ENCODE data around the gene MISFA.

MISFA gene

GRCh38 chr11:18578975-18579598 lies 20.5 kb upstream of the MISFA start:
- Histone ChIP-seq H3K79me2 (ENCODE audit: insufficient read depth, low read length) (no peaks in the 10 kb centered on the region), H3K27ac (ENCODE audit: low read depth, low read length) (no peak overlapping the region), H2AFZ (ENCODE audit: low read depth, low read length, severe bottlenecking) (no peak overlapping the region), H4K20me1 (ENCODE audit: low read depth, low read length) (no peaks in the 10 kb centered on the region), H3K9me3 (ENCODE audit: insufficient read depth, low read length) (no peaks in the 10 kb centered on the region), H3K36me3 (ENCODE audit: low read length) (no peaks in the 10 kb centered on the region), H3K9me2 (replicated peaks; ENCODE audit: insufficient read depth, low read length) (no peaks in the 10 kb centered on the region), H3K4me2 (ENCODE audit: low read depth, low read length, poor library complexity, severe bottlenecking) (no peak overlapping the region), H3F3A (ENCODE audit: insufficient read depth) (no peaks in the 10 kb centered on the region), H3K27me3 (ENCODE audit: low read length) (no peaks in the 10 kb centered on the region), H3K9ac (ENCODE audit: low read length) (no peak overlapping the region), H3K4me3 (ENCODE audit: insufficient read depth, low read length, poor library complexity, severe bottlenecking) (no peak overlapping the region)
- TF ChIP-seq EZH2phosphoT487 (conservative IDR thresholded peaks at IDR 0.05; ENCODE audit: low read length) (no peak), CTCF (IDR thresholded peaks at IDR 0.05; ENCODE audit: insufficient read depth, low read length, poor library complexity, severe bottlenecking) (no peak)

DNA sequence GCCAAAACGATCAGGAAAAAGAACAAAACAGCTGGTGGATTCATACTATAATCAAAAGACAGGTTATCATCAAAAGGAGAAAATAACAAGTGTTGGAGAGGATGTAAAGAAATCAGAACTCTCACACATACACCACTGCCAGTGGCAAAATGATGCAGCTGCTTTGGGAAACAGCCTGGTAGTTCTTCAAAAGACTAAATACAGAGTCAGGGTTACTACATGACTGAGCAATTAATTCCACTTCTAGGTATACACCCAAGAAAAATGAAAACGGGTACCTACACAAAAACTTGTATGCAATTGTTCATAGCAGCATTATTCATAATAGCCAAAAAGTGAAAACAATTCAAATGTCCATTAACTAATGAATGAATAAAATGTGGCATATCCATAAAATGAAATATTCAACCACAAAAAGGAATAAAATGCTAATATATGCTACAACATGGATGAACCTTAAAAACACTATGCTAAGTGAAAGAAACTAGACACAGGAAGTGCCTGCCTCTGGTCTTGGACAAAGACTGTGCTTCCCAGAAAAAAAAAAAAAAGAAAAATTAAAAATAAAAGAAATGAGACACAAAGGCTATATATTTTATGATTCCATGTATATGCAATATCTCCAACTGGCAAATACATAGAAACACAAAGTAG lies 19.3 kb upstream of the MISFA start:
- Histone ChIP-seq H4K20me1 (ENCODE audit: low read depth, low read length) (no peaks in the 10 kb centered on the region), H3K79me2 (ENCODE audit: insufficient read depth, low read length) (no peaks in the 10 kb centered on the region), H3K27ac (ENCODE audit: low read depth, low read length) (no peak overlapping the region), H3K9ac (ENCODE audit: low read length) (no peak overlapping the region), H3K9me2 (replicated peaks; ENCODE audit: insufficient read depth, low read length) (no peaks in the 10 kb centered on the region), H3K27me3 (ENCODE audit: low read length) (no peaks in the 10 kb centered on the region), H3K4me3 (ENCODE audit: insufficient read depth, low read length, poor library complexity, severe bottlenecking) (no peak overlapping the region), H3K9me3 (ENCODE audit: insufficient read depth, low read length) (no peaks in the 10 kb centered on the region), H3K36me3 (ENCODE audit: low read length) (no peaks in the 10 kb centered on the region), H3K4me2 (ENCODE audit: low read depth, low read length, poor library complexity, severe bottlenecking) (no peak overlapping the region), H2AFZ (ENCODE audit: low read depth, low read length, severe bottlenecking) (no peak overlapping the region), H3F3A (ENCODE audit: insufficient read depth) (no peaks in the 10 kb centered on the region)
- no peak for TF ChIP-seq CTCF (IDR thresholded peaks at IDR 0.05; ENCODE audit: insufficient read depth, low read length, poor library complexity, severe bottlenecking)
- no peak for TF ChIP-seq EZH2phosphoT487 (conservative IDR thresholded peaks at IDR 0.05; ENCODE audit: low read length)

DNA sequence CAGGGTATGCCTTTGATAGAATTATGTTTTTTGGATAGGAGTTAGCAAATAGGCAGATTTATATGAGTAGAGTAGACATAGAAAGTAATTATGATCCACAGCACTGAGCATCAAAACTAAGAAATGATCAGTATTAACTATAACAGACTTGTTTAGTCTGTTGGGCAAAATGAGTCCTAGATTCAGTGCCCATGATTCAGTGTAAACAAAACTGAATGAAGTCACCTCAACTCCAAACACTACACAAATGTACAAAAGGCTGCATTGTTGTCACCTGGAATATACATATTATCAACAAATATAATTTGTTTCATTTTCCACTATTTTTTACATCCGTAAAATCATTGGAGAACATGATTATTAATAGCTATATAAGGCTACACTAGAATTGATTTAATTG lies 17.8 kb upstream of the MISFA start:
- H3K4me3 ChIP-seq (ENCODE audit: insufficient read depth, low read length, poor library complexity, severe bottlenecking) = no peak overlapping the region
- no peaks in the 10 kb centered on the region for H3K79me2 ChIP-seq (ENCODE audit: insufficient read depth, low read length)
- no peaks in the 10 kb centered on the region for H3K9me3 ChIP-seq (ENCODE audit: insufficient read depth, low read length)
- no peak overlapping the region for H3K4me2 ChIP-seq (ENCODE audit: low read depth, low read length, poor library complexity, severe bottlenecking)
- H3K36me3 ChIP-seq (ENCODE audit: low read length) = no peaks in the 10 kb centered on the region
- no peak overlapping the region for H2AFZ ChIP-seq (ENCODE audit: low read depth, low read length, severe bottlenecking)
- no peaks in the 10 kb centered on the region for H3F3A ChIP-seq (ENCODE audit: insufficient read depth)
- H3K9me2 ChIP-seq (replicated peaks; ENCODE audit: insufficient read depth, low read length) = no peaks in the 10 kb centered on the region
- H3K27ac ChIP-seq (ENCODE audit: low read depth, low read length) = no peak overlapping the region
- no peaks in the 10 kb centered on the region for H4K20me1 ChIP-seq (ENCODE audit: low read depth, low read length)
- no peak overlapping the region for H3K9ac ChIP-seq (ENCODE audit: low read length)
- TF ChIP-seq CTCF (IDR thresholded peaks at IDR 0.05; ENCODE audit: insufficient read depth, low read length, poor library complexity, severe bottlenecking) = no peak
- no peak for TF ChIP-seq EZH2phosphoT487 (conservative IDR thresholded peaks at IDR 0.05; ENCODE audit: low read length)
- no peaks in the 10 kb centered on the region for H3K27me3 ChIP-seq (ENCODE audit: low read length)
